SK-N-SH treated with all-trans-retinoic acid at 6 μM for 48 hours (cell line): ENCODE measurements around the gene CEP131.
"Not testable (repeated sequence)": the region's sequence is repeated elsewhere in the genome, so short reads cannot be mapped to it uniquely, and the experiment has no call there.

Experiments used
- ATAC-seq: fragments of 200-7000 bp; cut with Tn5 transposase; 3 replicates; pipeline ENCODE4 v1.9.1; 2020; ENCODE audit warnings: mild to moderate bottlenecking, moderate library complexity
- ARNTL ChIP-seq: fragments of 450-650 bp; formaldehyde crosslinking; IDR thresholded peaks from 2 replicates; pipeline ENCODE4 v1.5.0; 2020; ENCODE audit warnings: low read depth, mild to moderate bottlenecking, moderate library complexity, borderline replicate concordance
- CSDC2 ChIP-seq: fragments of 250-450 bp; sonication (Bioruptor Pico); IDR thresholded peaks from 2 replicates; pipeline ENCODE4 v1.5.0; 2020; ENCODE audit warnings: mild to moderate bottlenecking, moderate library complexity
- ESRRG ChIP-seq: fragments of 250-450 bp; sonication (Bioruptor Pico); IDR thresholded peaks from 2 replicates; pipeline ENCODE4 v1.6.1; 2021; ENCODE audit warnings: mild to moderate bottlenecking
- ISL1 ChIP-seq: fragments of 250-450 bp; sonication (Bioruptor Pico); IDR thresholded peaks from 2 replicates; pipeline ENCODE4 v2.1.2; 2022; ENCODE audit warnings: mild to moderate bottlenecking, moderate library complexity
- OSR1 ChIP-seq: fragments of 250-450 bp; sonication (Bioruptor Pico); IDR thresholded peaks from 2 replicates; pipeline ENCODE4 v1.8.0; 2022; ENCODE audit warnings: moderate library complexity, mild to moderate bottlenecking, inconsistent platforms
- PPARA ChIP-seq: fragments of 250-450 bp; sonication (Bioruptor Pico); IDR thresholded peaks from 2 replicates; pipeline ENCODE4 v1.5.0; 2020; ENCODE audit warnings: mild to moderate bottlenecking, borderline replicate concordance
- SNAI2 ChIP-seq: fragments of 250-450 bp; sonication (Bioruptor Pico); IDR thresholded peaks from 2 replicates; pipeline ENCODE4 v1.5.0; 2020; ENCODE audit warnings: mild to moderate bottlenecking, moderate library complexity
- TOX ChIP-seq: fragments of 250-450 bp; sonication (Bioruptor Pico); IDR thresholded peaks from 2 replicates; pipeline ENCODE4 v1.8.0; 2021; ENCODE audit warnings: mild to moderate bottlenecking, moderate library complexity, borderline replicate concordance
- ZC3H10 ChIP-seq: fragments of 250-450 bp; sonication (Bioruptor Pico); IDR thresholded peaks from 2 replicates; pipeline ENCODE4 v1.5.1; 2021; ENCODE audit warnings: mild to moderate bottlenecking, moderate library complexity
- ZFP3 ChIP-seq: fragments of 250-450 bp; sonication (Bioruptor Pico); IDR thresholded peaks from 2 replicates; pipeline ENCODE4 v1.5.0; 2020; ENCODE audit warnings: mild to moderate bottlenecking, moderate library complexity
- ZNF565 ChIP-seq: fragments of 450-650 bp; formaldehyde crosslinking; conservative IDR thresholded peaks from 2 replicates; pipeline ENCODE4 v1.5.0; 2020; ENCODE audit warnings: low read depth, mild to moderate bottlenecking, moderate library complexity
- ZNF70 ChIP-seq: fragments of 450-650 bp; formaldehyde crosslinking; IDR thresholded peaks from 2 replicates; pipeline ENCODE4 v1.5.0; 2020; ENCODE audit warnings: mild to moderate bottlenecking, moderate library complexity
- TF ChIP-seq, protein P1 (sequence below): fragments of 250-450 bp; sonication (Bioruptor Pico); IDR thresholded peaks from 2 replicates; pipeline ENCODE4 v1.8.0; 2020; ENCODE audit warnings: mild to moderate bottlenecking, moderate library complexity, borderline replicate concordance
- TF ChIP-seq, protein P2 (sequence below): fragments of 250-450 bp; sonication (Bioruptor Pico); IDR thresholded peaks from 2 replicates; pipeline ENCODE4 v1.5.1; 2021; ENCODE audit warnings: mild to moderate bottlenecking, moderate library complexity
- TF ChIP-seq, protein P3 (sequence below): fragments of 250-450 bp; sonication (Bioruptor Pico); IDR thresholded peaks from 2 replicates; pipeline ENCODE4 v1.5.1; 2020; ENCODE audit warnings: low read depth, mild to moderate bottlenecking, moderate library complexity
- TF ChIP-seq, protein P4 (sequence below): fragments of 250-450 bp; sonication (Bioruptor Pico); IDR thresholded peaks from 2 replicates; pipeline ENCODE4 v1.5.0; 2020; ENCODE audit warnings: mild to moderate bottlenecking, moderate library complexity

Gene CEP131

DNA sequence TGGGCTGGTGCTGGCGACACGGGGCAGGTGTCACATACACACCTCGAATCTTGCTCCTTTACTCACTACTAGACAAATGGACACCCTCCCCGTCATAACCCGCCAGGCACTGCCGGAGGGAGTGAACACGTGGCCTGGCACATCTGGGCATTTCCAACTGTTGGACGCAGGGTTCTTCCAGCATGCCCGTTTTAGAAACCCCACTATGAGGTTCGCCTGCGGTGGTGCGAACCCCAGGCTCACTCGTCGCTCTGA lies 6.8 kb upstream of the CEP131 start:
- TF ChIP-seq ISL1 (no peak), ZFP3 (CRISPR knock-in tag) (no peak), PPARA (no peak), ZNF70 (CRISPR knock-in tag) (no peak), ZNF565 (no peak)
- TF ChIP-seq, protein P1, sequence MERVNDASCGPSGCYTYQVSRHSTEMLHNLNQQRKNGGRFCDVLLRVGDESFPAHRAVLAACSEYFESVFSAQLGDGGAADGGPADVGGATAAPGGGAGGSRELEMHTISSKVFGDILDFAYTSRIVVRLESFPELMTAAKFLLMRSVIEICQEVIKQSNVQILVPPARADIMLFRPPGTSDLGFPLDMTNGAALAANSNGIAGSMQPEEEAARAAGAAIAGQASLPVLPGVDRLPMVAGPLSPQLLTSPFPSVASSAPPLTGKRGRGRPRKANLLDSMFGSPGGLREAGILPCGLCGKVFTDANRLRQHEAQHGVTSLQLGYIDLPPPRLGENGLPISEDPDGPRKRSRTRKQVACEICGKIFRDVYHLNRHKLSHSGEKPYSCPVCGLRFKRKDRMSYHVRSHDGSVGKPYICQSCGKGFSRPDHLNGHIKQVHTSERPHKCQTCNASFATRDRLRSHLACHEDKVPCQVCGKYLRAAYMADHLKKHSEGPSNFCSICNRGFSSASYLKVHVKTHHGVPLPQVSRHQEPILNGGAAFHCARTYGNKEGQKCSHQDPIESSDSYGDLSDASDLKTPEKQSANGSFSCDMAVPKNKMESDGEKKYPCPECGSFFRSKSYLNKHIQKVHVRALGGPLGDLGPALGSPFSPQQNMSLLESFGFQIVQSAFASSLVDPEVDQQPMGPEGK (CRISPR knock-in tag) = no peak
- TF ChIP-seq, protein P2, sequence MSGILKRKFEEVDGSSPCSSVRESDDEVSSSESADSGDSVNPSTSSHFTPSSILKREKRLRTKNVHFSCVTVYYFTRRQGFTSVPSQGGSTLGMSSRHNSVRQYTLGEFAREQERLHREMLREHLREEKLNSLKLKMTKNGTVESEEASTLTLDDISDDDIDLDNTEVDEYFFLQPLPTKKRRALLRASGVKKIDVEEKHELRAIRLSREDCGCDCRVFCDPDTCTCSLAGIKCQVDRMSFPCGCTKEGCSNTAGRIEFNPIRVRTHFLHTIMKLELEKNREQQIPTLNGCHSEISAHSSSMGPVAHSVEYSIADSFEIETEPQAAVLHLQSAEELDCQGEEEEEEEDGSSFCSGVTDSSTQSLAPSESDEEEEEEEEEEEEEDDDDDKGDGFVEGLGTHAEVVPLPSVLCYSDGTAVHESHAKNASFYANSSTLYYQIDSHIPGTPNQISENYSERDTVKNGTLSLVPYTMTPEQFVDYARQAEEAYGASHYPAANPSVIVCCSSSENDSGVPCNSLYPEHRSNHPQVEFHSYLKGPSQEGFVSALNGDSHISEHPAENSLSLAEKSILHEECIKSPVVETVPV (CRISPR knock-in tag) = no peak
- TF ChIP-seq, protein P3, sequence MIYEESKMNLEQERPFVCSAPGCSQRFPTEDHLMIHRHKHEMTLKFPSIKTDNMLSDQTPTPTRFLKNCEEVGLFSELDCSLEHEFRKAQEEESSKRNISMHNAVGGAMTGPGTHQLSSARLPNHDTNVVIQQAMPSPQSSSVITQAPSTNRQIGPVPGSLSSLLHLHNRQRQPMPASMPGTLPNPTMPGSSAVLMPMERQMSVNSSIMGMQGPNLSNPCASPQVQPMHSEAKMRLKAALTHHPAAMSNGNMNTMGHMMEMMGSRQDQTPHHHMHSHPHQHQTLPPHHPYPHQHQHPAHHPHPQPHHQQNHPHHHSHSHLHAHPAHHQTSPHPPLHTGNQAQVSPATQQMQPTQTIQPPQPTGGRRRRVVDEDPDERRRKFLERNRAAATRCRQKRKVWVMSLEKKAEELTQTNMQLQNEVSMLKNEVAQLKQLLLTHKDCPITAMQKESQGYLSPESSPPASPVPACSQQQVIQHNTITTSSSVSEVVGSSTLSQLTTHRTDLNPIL (CRISPR knock-in tag) = no peak
- TF ChIP-seq, protein P4, sequence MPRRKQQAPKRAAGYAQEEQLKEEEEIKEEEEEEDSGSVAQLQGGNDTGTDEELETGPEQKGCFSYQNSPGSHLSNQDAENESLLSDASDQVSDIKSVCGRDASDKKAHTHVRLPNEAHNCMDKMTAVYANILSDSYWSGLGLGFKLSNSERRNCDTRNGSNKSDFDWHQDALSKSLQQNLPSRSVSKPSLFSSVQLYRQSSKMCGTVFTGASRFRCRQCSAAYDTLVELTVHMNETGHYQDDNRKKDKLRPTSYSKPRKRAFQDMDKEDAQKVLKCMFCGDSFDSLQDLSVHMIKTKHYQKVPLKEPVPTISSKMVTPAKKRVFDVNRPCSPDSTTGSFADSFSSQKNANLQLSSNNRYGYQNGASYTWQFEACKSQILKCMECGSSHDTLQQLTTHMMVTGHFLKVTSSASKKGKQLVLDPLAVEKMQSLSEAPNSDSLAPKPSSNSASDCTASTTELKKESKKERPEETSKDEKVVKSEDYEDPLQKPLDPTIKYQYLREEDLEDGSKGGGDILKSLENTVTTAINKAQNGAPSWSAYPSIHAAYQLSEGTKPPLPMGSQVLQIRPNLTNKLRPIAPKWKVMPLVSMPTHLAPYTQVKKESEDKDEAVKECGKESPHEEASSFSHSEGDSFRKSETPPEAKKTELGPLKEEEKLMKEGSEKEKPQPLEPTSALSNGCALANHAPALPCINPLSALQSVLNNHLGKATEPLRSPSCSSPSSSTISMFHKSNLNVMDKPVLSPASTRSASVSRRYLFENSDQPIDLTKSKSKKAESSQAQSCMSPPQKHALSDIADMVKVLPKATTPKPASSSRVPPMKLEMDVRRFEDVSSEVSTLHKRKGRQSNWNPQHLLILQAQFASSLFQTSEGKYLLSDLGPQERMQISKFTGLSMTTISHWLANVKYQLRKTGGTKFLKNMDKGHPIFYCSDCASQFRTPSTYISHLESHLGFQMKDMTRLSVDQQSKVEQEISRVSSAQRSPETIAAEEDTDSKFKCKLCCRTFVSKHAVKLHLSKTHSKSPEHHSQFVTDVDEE (CRISPR knock-in tag) = no peak
- no peak for ATAC-seq

DNA sequence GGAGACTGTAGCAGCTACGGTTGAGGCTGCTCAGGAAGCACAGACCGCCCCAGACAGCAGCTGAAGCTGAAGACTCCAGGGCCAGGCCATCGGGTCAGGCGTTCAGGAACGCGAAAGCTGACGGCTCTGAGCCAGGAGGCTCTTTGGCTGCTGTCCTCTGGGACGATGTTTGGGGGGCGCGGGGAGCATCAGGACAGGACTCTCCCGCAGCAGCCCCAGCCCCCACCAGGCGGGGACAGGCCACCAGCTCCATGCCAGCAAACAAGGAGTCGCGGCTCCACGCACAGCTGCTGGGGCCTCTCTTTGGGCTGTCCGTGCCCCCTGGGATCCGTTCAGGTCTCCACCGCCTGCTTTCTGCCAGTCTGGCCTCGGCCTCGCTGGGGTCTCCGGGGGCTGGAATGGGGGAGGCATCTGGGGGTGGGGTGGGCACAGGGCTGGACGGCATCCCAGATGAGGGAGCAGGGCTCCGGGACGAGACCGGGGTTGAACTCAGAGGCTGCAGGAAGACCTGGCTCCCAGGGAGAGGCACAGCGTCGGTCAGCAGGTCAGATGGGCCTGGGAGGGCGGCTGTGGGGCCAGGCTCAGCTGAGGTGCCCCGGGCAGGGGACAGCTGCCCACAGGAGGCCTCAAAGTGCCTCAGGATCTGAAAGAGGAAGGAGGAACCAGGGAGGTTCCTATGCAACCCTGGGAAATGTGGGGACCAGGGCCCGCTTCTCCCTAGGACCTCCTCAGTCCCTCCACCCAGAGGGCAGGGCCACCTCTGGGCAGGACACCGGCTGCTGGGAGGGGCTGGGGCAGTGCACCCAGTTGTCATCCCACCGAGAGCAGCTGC lies 6.3 kb upstream of the CEP131 start:
- ATAC-seq = no peak
- TF ChIP-seq OSR1 (CRISPR knock-in tag) = no peak
- no peak for TF ChIP-seq ESRRG
- TF ChIP-seq PPARA = no peak
- TF ChIP-seq SNAI2 (CRISPR knock-in tag) = no peak
- no peak for TF ChIP-seq ARNTL
- TF ChIP-seq TOX (CRISPR knock-in tag) = no peak
- no peak for TF ChIP-seq CSDC2
- TF ChIP-seq, protein P4 (CRISPR knock-in tag) = no peak

DNA sequence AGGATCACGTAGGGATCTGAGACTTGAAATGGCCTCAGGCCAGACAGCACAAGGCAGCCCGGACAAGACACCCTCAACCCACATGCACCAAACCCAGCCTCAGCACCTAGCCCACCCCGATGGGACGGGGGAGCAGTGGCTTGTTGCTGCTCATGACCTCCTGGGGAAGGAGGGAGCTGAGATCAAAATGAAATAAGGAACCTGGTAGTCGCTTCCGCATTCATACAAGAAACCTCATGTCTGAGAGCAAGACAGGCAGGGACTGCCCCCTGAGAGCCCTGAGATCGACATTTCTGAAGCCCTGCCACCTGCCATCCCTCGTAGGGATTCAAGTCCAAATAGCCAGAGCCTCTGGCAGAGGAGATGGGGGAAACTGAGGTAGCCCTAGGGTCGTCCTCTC lies 5.7 kb upstream of the CEP131 start:
- ATAC-seq = no peak

DNA sequence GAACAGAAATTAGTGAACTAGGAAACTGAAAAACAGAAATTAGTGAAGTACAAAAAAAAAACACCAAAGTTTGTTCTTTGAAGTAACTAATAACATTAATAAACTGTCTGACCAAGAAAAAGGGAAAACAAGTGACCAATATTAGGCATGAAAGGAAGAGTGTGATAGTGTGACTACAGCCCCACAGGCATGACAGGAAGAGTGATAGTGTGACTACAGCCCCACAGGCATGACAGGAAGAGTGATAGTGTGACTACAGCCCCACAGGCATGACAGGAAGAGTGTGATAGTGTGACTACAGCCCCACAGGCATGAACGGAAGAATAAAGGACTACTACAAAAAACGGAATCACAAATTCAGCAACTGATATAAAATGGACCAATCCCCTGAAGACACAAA lies 4.9 kb upstream of the CEP131 start:
- ATAC-seq = not testable (repeated sequence)

More for the DNA sequence above, 5.7 kb upstream of the CEP131 start:
- TF ChIP-seq TOX (CRISPR knock-in tag) = no peak
- no peak for TF ChIP-seq PPARA
- no peak for TF ChIP-seq ARNTL
- TF ChIP-seq ZNF565 = no peak
- TF ChIP-seq, all 23 proteins: peak for 0

DNA sequence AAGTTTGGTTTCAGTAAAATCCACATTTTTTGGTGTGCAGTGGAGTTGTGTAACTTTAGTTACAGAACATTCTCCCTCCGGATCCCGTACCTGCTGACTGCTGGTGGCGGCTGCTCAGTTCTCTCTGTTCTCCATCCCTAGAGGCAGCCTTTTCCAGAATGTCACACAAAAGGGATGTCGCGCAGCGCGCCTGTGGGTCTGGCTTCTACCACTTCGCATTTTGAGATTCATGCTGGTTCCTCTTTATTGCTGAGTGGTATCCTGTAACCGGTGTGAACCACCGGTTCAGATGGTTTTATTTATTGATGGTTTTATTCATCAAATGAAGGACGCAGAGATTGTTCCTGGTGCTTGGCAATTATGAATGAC lies 981 bp upstream of the CEP131 start:
- TF ChIP-seq, protein P1 (CRISPR knock-in tag) = no peak
- TF ChIP-seq ZNF70 (CRISPR knock-in tag) (no peak), ESRRG (no peak), TOX (CRISPR knock-in tag) (no peak), SNAI2 (CRISPR knock-in tag) (no peak), ZC3H10 (no peak), ISL1 (no peak)
- no peak for ATAC-seq
